GM19397 (cell line): ENCODE results near the gene HEPACAM2.

Source experiments
- ATAC-seq: cut with Tn5 transposase; IDR thresholded peaks from one replicate; pipeline ENCODE4 v1.9.1; 2021; ENCODE audit warnings: mild to moderate bottlenecking, moderate library complexity; ENCODE audit not compliant: unreplicated experiment

The HEPACAM2 gene

GRCh38 chr7:93203496-93203895 lies 22.8 kb downstream of the HEPACAM2 start:
- no peak for ATAC-seq

DNA sequence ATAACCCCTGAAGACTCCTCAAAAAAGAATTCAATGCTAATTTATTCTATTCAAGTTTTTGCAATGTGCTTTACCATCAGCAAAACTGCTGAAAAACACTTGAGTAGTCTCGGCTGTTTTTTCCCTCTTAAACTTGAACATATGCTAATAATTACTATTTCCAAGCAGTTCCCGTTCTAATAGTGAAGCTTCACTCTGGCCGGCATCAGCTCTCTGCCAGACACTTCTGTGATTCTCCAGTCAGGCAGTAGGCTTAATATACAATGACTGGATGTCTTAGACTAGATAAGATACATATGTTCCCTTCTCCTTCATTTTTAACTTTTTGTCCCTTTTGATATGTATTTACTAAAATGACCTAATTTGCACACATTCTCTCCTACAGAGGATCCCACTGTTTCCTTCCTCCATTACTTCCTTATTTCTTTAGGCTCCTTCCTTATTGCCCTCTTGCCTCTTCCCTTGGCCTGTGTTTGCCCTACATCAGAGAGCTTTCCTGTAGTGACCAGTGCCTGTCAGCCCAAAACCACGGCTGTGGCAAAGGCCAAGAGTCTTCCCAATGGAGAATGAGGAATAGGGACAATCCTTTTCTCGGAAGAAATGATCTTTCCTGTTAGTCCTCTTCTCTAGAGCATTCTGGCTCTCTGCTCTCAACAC lies 23.5 kb downstream of the HEPACAM2 start:
- ATAC-seq: no peak

DNA sequence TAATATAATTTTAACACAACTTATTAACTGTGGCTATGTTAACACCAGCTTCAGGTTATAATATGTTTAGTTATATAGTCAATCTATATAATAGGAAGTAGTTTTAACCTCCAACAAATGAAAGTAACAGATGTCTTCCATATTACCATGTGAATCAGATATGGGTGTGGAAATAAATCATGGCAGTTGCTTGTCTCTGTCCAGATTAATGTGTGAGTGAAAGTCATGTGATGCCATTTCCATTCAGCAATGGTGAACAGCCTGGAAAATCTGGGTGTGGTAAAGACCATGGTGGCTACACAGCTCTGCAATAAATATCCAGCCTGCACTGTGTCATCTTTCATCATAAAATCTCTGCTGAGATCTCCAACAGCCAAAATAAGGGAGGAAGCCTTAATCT lies 27.8 kb downstream of the HEPACAM2 start:
- ATAC-seq: no peak

- ATAC-seq: no peak
Observed at GRCh38 chr7:93196336-93196735, 29.9 kb downstream of the HEPACAM2 start.

DNA sequence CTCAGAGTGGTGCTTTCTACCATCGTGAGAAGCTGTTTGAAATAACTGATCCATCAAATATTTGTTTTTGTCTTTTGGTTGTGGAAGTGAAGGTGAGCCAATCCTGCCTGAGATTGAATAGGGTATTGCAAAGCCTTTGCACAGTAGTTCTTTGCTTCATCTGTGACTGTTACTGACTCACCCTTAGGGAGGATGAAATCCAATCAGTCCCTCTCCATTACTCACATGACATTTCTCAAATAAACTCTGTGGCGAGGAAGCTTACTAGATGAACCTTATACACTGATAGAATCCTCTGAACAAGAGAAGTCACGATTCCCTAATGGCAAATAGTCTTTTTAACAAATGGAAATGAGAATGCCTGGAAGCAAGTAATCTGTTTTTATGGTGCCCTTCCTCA lies 31.9 kb downstream of the HEPACAM2 start:
- no peak for ATAC-seq

GRCh38 chr7:93188870-93189634 lies 37.2 kb downstream of the HEPACAM2 start:
- ATAC-seq: no peak

GRCh38 chr7:93185303-93186027 lies 40.8 kb downstream of the HEPACAM2 start:
- ATAC-seq: no peak

DNA sequence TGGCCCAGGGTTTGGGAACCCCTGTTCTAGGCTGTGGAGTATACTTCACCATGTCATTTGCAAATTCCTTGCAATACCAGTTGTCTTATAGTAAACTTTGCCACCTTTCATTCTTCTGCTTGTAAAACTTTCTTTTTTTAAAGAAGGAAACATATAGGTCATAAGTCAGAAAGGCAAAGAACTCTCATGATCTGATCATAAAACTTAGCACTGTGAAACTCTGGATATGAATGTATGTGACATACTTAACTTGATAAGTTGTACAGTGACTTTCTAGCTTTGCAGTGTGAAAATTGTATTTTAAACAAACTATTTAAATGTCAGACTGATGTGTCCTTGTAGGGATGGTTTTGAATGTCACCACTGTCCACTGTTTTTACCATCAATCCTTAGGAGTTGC lies 47.1 kb downstream of the HEPACAM2 start:
- ATAC-seq: no peak

DNA sequence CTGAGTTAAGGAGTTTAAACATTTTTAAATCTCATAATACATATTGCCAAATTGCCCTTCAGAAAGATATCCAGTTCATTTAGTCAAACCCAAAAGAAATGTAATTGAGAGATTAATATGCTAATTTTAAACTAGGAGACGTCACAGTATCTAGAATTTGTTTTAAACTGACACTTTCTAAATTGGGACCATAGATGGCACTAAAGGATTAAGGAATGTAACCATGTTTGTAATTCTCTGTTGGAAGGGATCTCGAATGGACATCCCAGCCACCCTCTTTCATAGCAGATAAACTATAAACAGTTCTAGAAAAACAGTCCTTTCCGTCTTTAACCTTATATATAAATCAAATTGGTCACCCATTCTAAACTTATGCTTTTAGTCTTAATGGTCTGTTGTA lies 48.1 kb downstream of the HEPACAM2 start:
- no peak for ATAC-seq

DNA sequence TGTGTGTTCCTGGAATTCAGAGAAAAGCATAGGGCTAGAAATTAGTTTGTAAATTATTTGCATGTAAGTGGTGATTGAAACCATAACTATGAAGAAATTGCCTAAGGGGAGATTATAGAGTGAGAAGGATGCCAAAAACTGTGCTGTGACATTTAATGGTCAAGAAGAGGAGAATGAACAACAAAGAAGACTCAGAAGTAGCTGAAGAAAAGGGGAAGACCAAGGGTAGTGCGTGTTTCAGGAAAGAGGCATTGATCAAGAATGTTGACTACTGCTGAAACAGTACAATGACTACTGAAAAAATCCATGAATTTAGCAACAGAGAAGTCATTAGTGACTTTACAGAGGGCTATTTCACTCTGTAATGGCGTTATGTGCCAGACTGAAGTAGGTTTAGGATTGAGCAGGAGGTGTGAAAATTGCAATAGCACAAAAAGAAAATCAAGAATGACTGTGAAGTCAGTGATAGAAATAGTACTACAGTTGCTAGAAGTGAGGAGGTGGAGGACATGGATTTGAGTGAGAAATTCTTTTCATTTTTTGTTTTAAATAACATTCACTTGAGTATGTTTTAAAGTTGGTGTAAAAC lies 49.2 kb downstream of the HEPACAM2 start:
- no peak for ATAC-seq

DNA sequence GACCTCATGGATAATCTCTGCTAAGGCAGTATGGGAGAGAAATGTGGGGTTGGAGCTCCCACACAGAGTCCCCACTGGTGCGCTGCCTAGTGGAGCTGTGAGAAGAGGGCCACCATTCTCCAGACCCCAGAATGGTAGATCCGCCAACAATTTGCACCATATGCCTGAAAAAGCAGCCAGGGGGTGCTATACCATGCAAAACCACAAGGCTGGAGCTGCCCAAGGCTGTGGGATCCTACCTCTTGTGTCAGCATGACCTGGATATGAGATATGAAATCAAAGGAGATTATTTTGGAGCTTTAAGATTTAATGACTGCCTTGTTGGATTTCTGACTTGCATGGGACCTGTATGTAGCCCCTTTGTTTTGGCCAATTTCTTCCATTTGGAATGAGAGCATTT lies 51.0 kb downstream of the HEPACAM2 start:
- ATAC-seq: no peak

DNA sequence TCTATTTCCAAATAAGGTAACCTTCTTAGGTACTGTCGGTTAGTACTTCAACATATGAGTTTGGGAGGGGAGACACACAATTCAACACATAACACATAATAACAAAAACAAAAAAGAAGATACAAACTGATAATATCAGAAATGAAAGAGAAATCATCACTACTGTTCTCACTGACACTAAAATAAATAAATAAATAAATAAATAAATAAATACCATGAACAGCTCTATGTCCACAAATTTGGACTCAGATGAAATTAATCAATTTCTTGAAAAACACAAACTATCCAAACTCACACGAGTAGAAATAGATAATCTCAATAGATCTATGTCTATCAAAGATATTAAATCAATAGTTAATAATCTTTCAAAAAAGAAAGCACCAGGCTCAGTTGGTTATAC lies 53.6 kb downstream of the HEPACAM2 start:
- ATAC-seq: no peak

DNA sequence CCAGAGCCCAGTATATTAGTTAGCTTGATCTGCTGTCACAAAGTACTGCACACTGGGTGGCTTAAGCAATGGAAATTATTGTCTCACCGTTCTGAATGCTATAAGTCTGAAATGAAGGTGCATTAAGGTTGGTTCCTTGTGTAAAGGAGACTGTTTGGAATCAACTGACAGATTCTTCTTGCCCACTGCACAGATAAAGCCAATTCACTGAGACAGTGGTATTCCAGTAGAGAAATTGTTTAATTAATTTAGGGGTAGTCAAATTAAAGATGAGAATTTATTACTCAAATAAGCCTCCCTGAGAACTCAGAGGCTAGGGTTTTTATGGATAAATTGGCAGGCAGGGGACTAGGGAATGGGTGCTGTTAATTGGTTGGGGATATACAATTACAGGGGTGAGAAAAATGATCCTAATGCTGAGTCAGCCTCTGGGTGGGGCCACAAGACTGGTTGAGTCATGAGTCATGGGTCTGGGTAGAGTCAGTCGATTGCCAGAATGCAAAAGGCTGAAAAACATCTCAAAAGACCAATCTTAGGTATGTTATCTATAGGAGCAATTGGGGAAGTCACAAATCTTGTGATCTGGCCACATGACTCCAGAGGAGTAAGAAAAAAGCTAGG lies 54.6 kb downstream of the HEPACAM2 start:
- ATAC-seq: no peak

- ATAC-seq: peak; percentile 95
Observed at GRCh38 chr7:93165447-93165846, 60.8 kb downstream of the HEPACAM2 start.

- no peak for ATAC-seq
Observed at GRCh38 chr7:93164766-93165165, 61.5 kb downstream of the HEPACAM2 start.

GRCh38 chr7:93161181-93161762 lies 65.0 kb downstream of the HEPACAM2 start:
- ATAC-seq: no peak

- ATAC-seq: no peak
Observed at GRCh38 chr7:93160410-93160809, 65.9 kb downstream of the HEPACAM2 start.

GRCh38 chr7:93159490-93159889 lies 66.8 kb downstream of the HEPACAM2 start:
- no peak for ATAC-seq

GRCh38 chr7:93156884-93157283 lies 69.4 kb downstream of the HEPACAM2 start:
- no peak for ATAC-seq

DNA sequence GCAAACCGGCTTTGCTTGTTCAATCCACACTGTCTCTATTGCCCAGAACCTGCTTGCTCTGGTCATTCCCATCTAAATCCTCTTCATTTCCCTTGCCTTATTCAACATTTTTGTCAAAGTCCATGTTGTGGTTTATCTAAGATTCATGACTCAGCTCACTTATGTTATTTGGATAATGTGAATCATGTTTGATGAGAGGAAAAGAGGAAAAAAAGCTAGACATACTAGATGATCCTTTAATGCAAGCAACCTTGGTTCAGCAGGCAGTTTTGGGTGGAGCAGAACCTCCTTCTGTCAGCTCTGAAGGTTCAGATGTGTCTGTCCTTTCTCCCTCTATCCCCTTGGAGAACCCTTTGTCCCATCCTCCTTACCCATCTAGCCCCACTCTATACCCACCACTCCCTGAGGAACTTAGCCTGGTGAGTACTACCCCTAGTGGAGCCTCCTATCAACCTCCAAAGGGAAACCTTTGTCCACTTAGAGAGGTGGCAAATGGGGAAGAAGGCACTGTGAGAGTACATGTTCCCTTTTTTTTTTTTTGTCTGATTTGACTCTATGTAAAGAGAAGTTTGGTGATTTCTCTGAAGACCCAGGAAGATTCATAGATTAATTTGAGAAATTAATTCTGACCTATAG lies 76.0 kb downstream of the HEPACAM2 start:
- no peak for ATAC-seq
